DOHH2 (cell line): ENCODE results near the gene PAPSS2.

Experiments
- H3F3A ChIP-seq: fragments of 200-600 bp; sonication (generic), shearing (Covaris generic); 2 replicates; pipeline ENCODE4 v1.6.0; 2016; ENCODE audit warnings: antibody characterized with exemption, mild to moderate bottlenecking; ENCODE audit not compliant: control insufficient read depth, insufficient read depth
- H3K27ac ChIP-seq: fragments of 200-600 bp; sonication (generic); 2 replicates; pipeline ENCODE4 v1.5.1; 2014; ENCODE audit warnings: low read depth, mild to moderate bottlenecking, low read length, moderate library complexity
- H3K27me3 ChIP-seq: fragments of 200-600 bp; sonication (generic); 2 replicates; pipeline ENCODE4 v1.6.1; 2014; ENCODE audit warnings: mild to moderate bottlenecking, low read length, mixed read lengths; ENCODE audit not compliant: control insufficient read depth
- H3K36me3 ChIP-seq: fragments of 200-600 bp; sonication (generic); 2 replicates; pipeline ENCODE4 v1.6.1; 2014; ENCODE audit warnings: mild to moderate bottlenecking, low read length, moderate library complexity, mixed read lengths; ENCODE audit not compliant: control insufficient read depth
- H3K4me1 ChIP-seq: fragments of 200-600 bp; sonication (generic); 2 replicates; pipeline ENCODE4 v1.6.1; 2014; ENCODE audit warnings: mild to moderate bottlenecking, low read length, mixed read lengths; ENCODE audit not compliant: control insufficient read depth
- H3K4me2 ChIP-seq: fragments of 200-600 bp; sonication (generic); 2 replicates; pipeline ENCODE4 v1.6.0; 2014; ENCODE audit warnings: mild to moderate bottlenecking, low read length, moderate library complexity
- H3K4me3 ChIP-seq: fragments of 200-600 bp; sonication (generic); 2 replicates; pipeline ENCODE4 v1.5.1; 2014; ENCODE audit warnings: mild to moderate bottlenecking, low read length, mixed read lengths
- H3K79me2 ChIP-seq: fragments of 200-600 bp; sonication (generic); 2 replicates; pipeline ENCODE4 v1.6.1; 2014; ENCODE audit warnings: mild to moderate bottlenecking, low read length, mixed read lengths; ENCODE audit not compliant: control insufficient read depth
- H3K9me2 ChIP-seq: fragments of 200-600 bp; sonication (generic); replicated peaks from 2 replicates; pipeline ENCODE4 v1.6.1; 2014; ENCODE audit warnings: mild to moderate bottlenecking, low read length, mixed read lengths; ENCODE audit not compliant: control insufficient read depth
- H3K9me3 ChIP-seq: fragments of 200-600 bp; sonication (generic); 2 replicates; pipeline ENCODE4 v1.6.1; 2014; ENCODE audit warnings: antibody characterized with exemption, low read length, mixed read lengths; ENCODE audit not compliant: control insufficient read depth, insufficient read depth
- H4K20me1 ChIP-seq: fragments of 200-600 bp; sonication (generic); 2 replicates; pipeline ENCODE4 v1.6.0; 2014; ENCODE audit warnings: low read depth, mild to moderate bottlenecking, antibody characterized with exemption, low read length, moderate library complexity; ENCODE audit not compliant: control insufficient read depth, insufficient read depth
- EZH2phosphoT487 ChIP-seq: fragments of 200-600 bp; sonication (generic); IDR thresholded peaks from 2 replicates; pipeline ENCODE4 v1.6.1; 2017; ENCODE audit warnings: borderline replicate concordance, mild to moderate bottlenecking, antibody characterized with exemption, low read length, moderate library complexity, mixed read lengths
- TF ChIP-seq, protein P1 (sequence below): fragments of 200-600 bp; sonication (generic); IDR thresholded peaks from one replicate; pipeline ENCODE4 v1.5.1; 2014; ENCODE audit warnings: antibody characterized with exemption, mild to moderate bottlenecking, low read depth, low read length; ENCODE audit not compliant: poor library complexity, severe bottlenecking

Gene PAPSS2

DNA sequence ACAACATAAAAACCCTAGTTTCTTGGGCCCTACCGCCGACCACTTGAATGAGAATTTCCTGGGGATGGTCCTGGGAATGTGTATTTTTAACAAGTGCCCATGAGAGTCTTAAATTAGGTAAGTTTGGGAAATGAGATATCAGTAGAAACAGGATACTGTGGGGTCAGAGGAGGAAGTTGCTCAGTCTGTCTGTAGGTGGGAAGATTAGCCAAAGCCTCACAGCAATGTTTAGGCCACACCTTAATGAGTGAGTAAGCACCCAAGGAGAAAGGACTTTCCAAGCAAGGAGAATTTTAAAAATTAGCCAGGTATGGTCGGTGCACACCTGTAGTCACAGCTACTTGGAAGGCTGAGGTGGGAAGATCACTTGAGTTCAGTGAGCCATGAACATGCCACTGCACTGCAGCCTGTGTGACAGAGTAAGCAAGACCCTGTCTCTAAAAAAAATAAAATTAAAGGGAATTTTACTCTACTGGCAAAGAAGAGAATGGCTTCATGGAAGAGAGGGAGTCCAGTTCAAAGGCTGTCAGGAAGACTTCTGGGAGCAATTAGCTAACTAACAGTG is 31.9 kb downstream of the PAPSS2 start:
- H3K4me3 ChIP-seq, result no peak overlapping the region
- H3F3A ChIP-seq, result no peaks in the 10 kb centered on the region
- no peak for TF ChIP-seq EZH2phosphoT487
- TF ChIP-seq, protein P1, sequence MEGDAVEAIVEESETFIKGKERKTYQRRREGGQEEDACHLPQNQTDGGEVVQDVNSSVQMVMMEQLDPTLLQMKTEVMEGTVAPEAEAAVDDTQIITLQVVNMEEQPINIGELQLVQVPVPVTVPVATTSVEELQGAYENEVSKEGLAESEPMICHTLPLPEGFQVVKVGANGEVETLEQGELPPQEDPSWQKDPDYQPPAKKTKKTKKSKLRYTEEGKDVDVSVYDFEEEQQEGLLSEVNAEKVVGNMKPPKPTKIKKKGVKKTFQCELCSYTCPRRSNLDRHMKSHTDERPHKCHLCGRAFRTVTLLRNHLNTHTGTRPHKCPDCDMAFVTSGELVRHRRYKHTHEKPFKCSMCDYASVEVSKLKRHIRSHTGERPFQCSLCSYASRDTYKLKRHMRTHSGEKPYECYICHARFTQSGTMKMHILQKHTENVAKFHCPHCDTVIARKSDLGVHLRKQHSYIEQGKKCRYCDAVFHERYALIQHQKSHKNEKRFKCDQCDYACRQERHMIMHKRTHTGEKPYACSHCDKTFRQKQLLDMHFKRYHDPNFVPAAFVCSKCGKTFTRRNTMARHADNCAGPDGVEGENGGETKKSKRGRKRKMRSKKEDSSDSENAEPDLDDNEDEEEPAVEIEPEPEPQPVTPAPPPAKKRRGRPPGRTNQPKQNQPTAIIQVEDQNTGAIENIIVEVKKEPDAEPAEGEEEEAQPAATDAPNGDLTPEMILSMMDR, result no peak
- no peaks in the 10 kb centered on the region for H3K4me1 ChIP-seq
- H3K36me3 ChIP-seq, result no peaks in the 10 kb centered on the region
- H3K79me2 ChIP-seq, result no peaks in the 10 kb centered on the region
- no peak overlapping the region for H3K4me2 ChIP-seq
- peaks cover 3% of the 10 kb centered on the region; the same call in 1 of the 2 replicates for H3K27me3 ChIP-seq
- H3K27ac ChIP-seq, result no peak overlapping the region
- no peaks in the 10 kb centered on the region for H3K9me3 ChIP-seq
- no peaks in the 10 kb centered on the region for H3K9me2 ChIP-seq
- no peaks in the 10 kb centered on the region for H4K20me1 ChIP-seq

DNA sequence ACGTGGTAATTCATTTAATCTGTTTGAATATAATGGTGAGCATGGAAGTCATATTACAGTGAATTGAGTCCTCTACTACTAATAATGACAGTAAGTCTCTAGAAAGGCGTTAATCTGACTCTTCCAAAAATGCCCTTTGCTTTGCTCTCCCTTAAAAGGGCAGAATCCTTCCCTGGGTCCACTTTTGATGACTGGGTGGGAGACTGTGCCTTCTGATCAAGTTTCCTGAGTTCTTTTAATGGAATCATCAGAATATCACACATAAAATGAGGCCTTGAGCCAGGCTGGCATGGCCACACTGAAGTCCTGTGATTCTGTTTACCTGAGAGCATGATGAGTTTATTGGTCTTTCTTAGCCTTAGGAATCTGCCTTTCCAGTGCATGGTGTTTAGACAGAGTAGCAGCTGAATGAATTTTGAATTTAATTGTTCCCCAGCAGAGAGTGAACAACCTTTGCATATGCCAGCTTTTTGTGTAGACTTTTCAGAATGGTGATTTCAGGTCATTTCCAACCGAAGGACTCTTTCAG is 33.3 kb downstream of the PAPSS2 start:
- no peaks in the 10 kb centered on the region for H3K4me1 ChIP-seq
- H4K20me1 ChIP-seq, result no peaks in the 10 kb centered on the region
- H3K36me3 ChIP-seq, result no peaks in the 10 kb centered on the region
- H3K4me2 ChIP-seq, result no peak overlapping the region
- no peaks in the 10 kb centered on the region for H3K9me3 ChIP-seq
- H3K27ac ChIP-seq, result no peak overlapping the region
- no peak overlapping the region for H3K4me3 ChIP-seq
- H3K9me2 ChIP-seq, result no peaks in the 10 kb centered on the region
- TF ChIP-seq, protein P1, result no peak
- TF ChIP-seq EZH2phosphoT487, result no peak
- peaks cover 3% of the 10 kb centered on the region; the same call in 1 of the 2 replicates for H3K27me3 ChIP-seq
- no peaks in the 10 kb centered on the region for H3K79me2 ChIP-seq
- H3F3A ChIP-seq, result no peaks in the 10 kb centered on the region

DNA sequence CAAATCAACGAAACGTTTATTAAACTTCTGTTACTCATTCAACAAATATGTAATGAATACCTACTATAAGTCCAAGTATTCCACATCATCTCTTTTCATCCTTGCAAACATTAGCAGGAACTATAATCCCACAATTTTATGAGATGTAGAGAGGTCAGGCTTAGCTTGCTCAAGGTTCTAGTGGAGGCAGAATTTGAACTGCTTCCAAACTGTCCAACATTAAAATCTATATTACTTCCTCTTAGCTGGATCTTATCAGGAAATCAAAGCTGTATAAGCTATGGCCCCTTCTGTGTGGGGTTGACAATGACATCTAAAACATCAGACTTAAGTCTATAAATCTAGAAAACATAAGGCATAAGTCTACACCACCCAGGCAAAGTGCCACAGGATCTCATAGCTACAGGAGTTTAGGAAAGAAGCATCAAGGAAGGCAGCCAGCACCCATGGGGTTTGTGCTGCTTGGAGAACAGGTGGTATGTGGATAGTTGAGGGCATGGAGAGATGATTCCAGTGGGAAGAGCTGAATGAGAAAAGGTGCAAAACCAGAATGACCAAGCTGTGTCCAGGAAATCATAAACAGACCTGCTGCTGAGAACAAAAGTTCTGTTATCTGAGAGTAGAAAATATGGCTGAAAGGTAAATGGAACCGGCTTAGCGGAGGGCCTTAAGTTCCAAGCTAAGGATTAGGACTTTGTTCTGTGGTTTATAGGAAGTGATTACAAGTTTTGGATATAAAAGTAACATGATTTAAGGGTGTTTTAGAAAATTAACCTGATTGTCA is 34.5 kb downstream of the PAPSS2 start:
- Histone ChIP-seq H3K27me3 (peaks cover 6% of the 10 kb centered on the region), H3F3A (no peaks in the 10 kb centered on the region), H3K4me3 (no peak overlapping the region), H3K4me2 (no peak overlapping the region), H3K9me3 (no peaks in the 10 kb centered on the region), H3K9me2 (no peaks in the 10 kb centered on the region), H3K27ac (no peak overlapping the region), H3K4me1 (no peaks in the 10 kb centered on the region), H4K20me1 (no peaks in the 10 kb centered on the region), H3K36me3 (no peaks in the 10 kb centered on the region), H3K79me2 (no peaks in the 10 kb centered on the region)
- no peak for TF ChIP-seq EZH2phosphoT487
- TF ChIP-seq, protein P1, result no peak
